Endothelial cell of umbilical vein (primary cell): ENCODE data around the gene DMAC2L. TPM values are rescaled to one million over a fixed set of nuclear protein-coding genes. Genes with fewer than 3 reads are reported as not detected.

Source experiments
- BruUV-seq: library from RNA; stranded (reverse); fragments of 400-500 nt; replicated peaks from 2 replicates; lab custom pipeline; 2021; lab: Mats Ljungman, UMichigan
- CTCF ChIA-PET: fragments of 300-600, 350-600 bp; sonication (Branson Sonifier 250); formaldehyde crosslinking; loops from one replicate; lab custom pipeline; 2021; ENCODE audit warnings: antibody characterized with exemption, inconsistent platforms; lab: Charles Lee
- POLR2A ChIA-PET: fragments of 300-600, 350-600 bp; sonication (Branson Sonifier 250); formaldehyde crosslinking; loops from one replicate; lab custom pipeline; 2021; ENCODE audit warnings: antibody characterized with exemption, inconsistent platforms; lab: Charles Lee
- DNase-seq: peaks from one replicate; pipeline ENCODE4 v3.0.0-alpha.2; 2011; ENCODE audit warnings: low read depth, low spot score
- FAIRE-seq: peaks from 2 replicates; lab custom pipeline; 2011; peaks lifted over from hg19 to GRCh38; lab: Jason Lieb, UNC
- H2AFZ ChIP-seq: 2 replicates; pipeline ENCODE4 v1.6.0; 2012; ENCODE audit warnings: low read depth, low read length, control low read depth, inconsistent platforms
- H3K27ac ChIP-seq: 2 replicates; pipeline ENCODE4 v1.5.1; 2011; ENCODE audit warnings: low read depth, mild to moderate bottlenecking, control low read depth, low read length, moderate library complexity; ENCODE audit not compliant: insufficient read depth
- H3K27me3 ChIP-seq, 2 experiments: 2 replicates each; pipeline versions ENCODE4 v1.6.0 to v1.6.1; 2011; ENCODE audit warnings: low read length in 2 of 2, mixed read lengths in 1 of 2; ENCODE audit not compliant: control insufficient read depth in 2 of 2, insufficient read depth in 2 of 2
- H3K36me3 ChIP-seq, 2 experiments: 2 replicates in 1 of 2; 3 replicates in 1 of 2; pipeline ENCODE4 v1.5.1; 2011; ENCODE audit warnings: low read length in 2 of 2, mild to moderate bottlenecking in 1 of 2, moderate library complexity in 1 of 2; ENCODE audit not compliant: control insufficient read depth in 2 of 2, insufficient read depth in 2 of 2; ENCODE audit errors: extremely low read depth in 1 of 2
- H3K4me1 ChIP-seq: 3 replicates; pipeline ENCODE4 v1.5.1; 2011; ENCODE audit warnings: mild to moderate bottlenecking, low read length; ENCODE audit not compliant: control insufficient read depth, insufficient read depth; ENCODE audit errors: extremely low read depth
- H3K4me2 ChIP-seq: 2 replicates; pipeline ENCODE4 v1.6.1; 2011; ENCODE audit warnings: low read length, control low read depth, mixed read lengths; ENCODE audit not compliant: insufficient read depth
- H3K4me3 ChIP-seq, 3 experiments: fragments of 200-600 bp in 1 of 3; sonication (generic), shearing (Covaris generic) in 1 of 3; replicated peaks in 1 of 3; 2 replicates each; pipeline ENCODE4 v1.5.1; 2011 to 2016; ENCODE audit warnings: control low read depth in 3 of 3, low read length in 3 of 3, mild to moderate bottlenecking in 2 of 3, inconsistent platforms in 1 of 3, low read depth in 1 of 3, moderate library complexity in 1 of 3; ENCODE audit not compliant: insufficient read depth in 1 of 3
- H3K79me2 ChIP-seq: 2 replicates; pipeline ENCODE4 v1.6.0; 2012; ENCODE audit warnings: low read length, inconsistent platforms; ENCODE audit not compliant: control insufficient read depth, insufficient read depth
- H3K9ac ChIP-seq: replicated peaks from 2 replicates; pipeline ENCODE3; 2011; ENCODE audit warnings: low read length, control low read depth; ENCODE audit not compliant: insufficient read depth; ENCODE audit errors: extremely low read depth
- H3K9me1 ChIP-seq: replicated peaks from 3 replicates; pipeline ENCODE4 v1.6.0; 2011; ENCODE audit warnings: mild to moderate bottlenecking, low read length; ENCODE audit not compliant: control insufficient read depth, insufficient read depth; ENCODE audit errors: extremely low read depth
- H3K9me3 ChIP-seq: replicated peaks from 2 replicates; pipeline ENCODE4 v1.5.1; 2012; ENCODE audit warnings: low read length, inconsistent platforms; ENCODE audit not compliant: control insufficient read depth, insufficient read depth
- H4K20me1 ChIP-seq: replicated peaks from 2 replicates; pipeline ENCODE3; 2011; ENCODE audit warnings: mild to moderate bottlenecking, low read length; ENCODE audit not compliant: control insufficient read depth, insufficient read depth; ENCODE audit errors: extremely low read depth
- EZH2 ChIP-seq: IDR thresholded peaks from 2 replicates; pipeline ENCODE4 v1.6.1; 2012; ENCODE audit warnings: borderline replicate concordance, low read depth, mild to moderate bottlenecking, moderate library complexity, low read length, inconsistent platforms; ENCODE audit not compliant: severe bottlenecking
- FOS ChIP-seq: IDR thresholded peaks from 2 replicates; pipeline ENCODE4 v1.6.1; 2011; ENCODE audit warnings: mild to moderate bottlenecking, low read length, moderate library complexity, borderline replicate concordance; ENCODE audit not compliant: insufficient read depth
- GATA2 ChIP-seq: IDR thresholded peaks from 2 replicates; pipeline ENCODE4 v1.7.0; 2011; ENCODE audit warnings: low read depth, mild to moderate bottlenecking, moderate library complexity, mixed read lengths, low read length; ENCODE audit not compliant: insufficient read length, insufficient read depth
- JUN ChIP-seq: IDR thresholded peaks from 2 replicates; pipeline ENCODE4 v1.6.1; 2011; ENCODE audit warnings: borderline replicate concordance, low read depth; ENCODE audit not compliant: insufficient read length, insufficient read depth
- MYC ChIP-seq: IDR thresholded peaks from one replicate; pipeline ENCODE4 v1.6.1; 2011; ENCODE audit warnings: mild to moderate bottlenecking, low read depth, low read length
- POLR2A ChIP-seq: IDR thresholded peaks from 2 replicates; pipeline ENCODE4 v1.6.1; 2012; ENCODE audit warnings: low read depth, mild to moderate bottlenecking, control low read depth, low read length
- POLR2AphosphoS5 ChIP-seq: IDR thresholded peaks from 2 replicates; pipeline ENCODE4 v1.6.1; 2012; ENCODE audit warnings: low read depth, mild to moderate bottlenecking, control low read depth, low read length, moderate library complexity; ENCODE audit not compliant: insufficient read depth
- dilution Hi-C: fragments of 300-500 bp; cut with MboI; formaldehyde crosslinking; loops from one replicate; pipeline ENCODE4 v1.15.0; 2019; ENCODE audit warnings: low sequenced_read_pairs; ENCODE audit not compliant: extremely low pct_ligation_motif_present
- intact Hi-C: fragments of 100-400 bp; cut with micrococcal nuclease; formaldehyde crosslinking; loops from one replicate; pipeline ENCODE4 v1.10.0; 2022
- polyA plus RNA-seq, 4 experiments: library from polyadenylated mRNA; depleted of rRNA in 3 of 4; stranded (reverse) in 3 of 4; unstranded in 1 of 4; fragments of >200 nt; gene quantifications; 2 replicates each; pipeline versions ENCODE4 v1.2.1 to v1.2.3, GENCODE V29; 2011 to 2012; ENCODE audit warnings: missing spikeins in 1 of 4
- total RNA-seq: library from RNA; stranded (reverse); gene quantifications from 2 replicates; pipeline ENCODE4 v1.2.3, GENCODE V29; 2021
- TF ChIP-seq, protein P1 (sequence below): IDR thresholded peaks from 2 replicates; pipeline ENCODE4 v1.6.1; 2011; ENCODE audit not compliant: insufficient read depth, insufficient read length
- TF ChIP-seq, protein P2 (sequence below), 2 donors: IDR thresholded peaks; 1 replicate in 1 of 2; 2 replicates in 1 of 2; pipeline ENCODE4 v1.5.1; 2011; ENCODE audit warnings: low read length in 2 of 2, mild to moderate bottlenecking in 2 of 2, moderate library complexity in 2 of 2, control low read depth in 1 of 2, inconsistent platforms in 1 of 2, low read depth in 1 of 2; ENCODE audit not compliant: insufficient read depth in 1 of 2; ENCODE audit errors: extremely low read depth in 1 of 2

DMAC2L gene
- total and polyA plus RNA-seq, 2 donors (not counting 3 experiments of a cell fraction or from before 2014, with no cell fraction given): 13.9 to 19.2 TPM

DNA sequence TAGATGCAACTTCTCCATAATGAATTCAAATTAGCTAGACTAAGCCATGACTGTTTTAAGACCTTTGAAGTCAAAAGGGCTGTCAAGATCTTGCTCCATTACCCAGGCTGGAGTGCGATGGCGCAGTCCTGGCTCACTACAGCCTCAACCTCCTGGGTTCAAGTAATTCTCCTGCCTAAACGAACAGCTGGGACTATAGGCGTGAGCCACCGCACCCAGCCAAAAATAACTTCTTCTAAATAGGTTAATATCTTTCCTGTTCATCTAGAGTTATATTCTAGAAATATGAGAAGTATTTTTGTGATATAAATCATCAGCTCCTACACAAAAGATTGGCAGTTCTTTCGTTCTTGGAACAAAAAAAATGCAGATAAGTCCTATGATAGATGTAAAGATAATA, 41.2 kb upstream of the DMAC2L start:
- no peak overlapping the region for H3K4me2 ChIP-seq
- ChIA-PET POLR2A (no interaction called here), CTCF (interaction anchor here (1.4 kb wide), 1 partner anchor 10 kb away, joined by 5 read pairs; no protein-coding TSS in a partner anchor)
- BruUV-seq: no TSS peak
- TF ChIP-seq POLR2A (no peak), EZH2 (no peak), GATA2 (no peak), POLR2AphosphoS5 (no peak), JUN (no peak), MYC (no peak), FOS (no peak)
- TF ChIP-seq, protein P1, sequence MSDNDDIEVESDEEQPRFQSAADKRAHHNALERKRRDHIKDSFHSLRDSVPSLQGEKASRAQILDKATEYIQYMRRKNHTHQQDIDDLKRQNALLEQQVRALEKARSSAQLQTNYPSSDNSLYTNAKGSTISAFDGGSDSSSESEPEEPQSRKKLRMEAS: no peak
- TF ChIP-seq, protein P2, sequence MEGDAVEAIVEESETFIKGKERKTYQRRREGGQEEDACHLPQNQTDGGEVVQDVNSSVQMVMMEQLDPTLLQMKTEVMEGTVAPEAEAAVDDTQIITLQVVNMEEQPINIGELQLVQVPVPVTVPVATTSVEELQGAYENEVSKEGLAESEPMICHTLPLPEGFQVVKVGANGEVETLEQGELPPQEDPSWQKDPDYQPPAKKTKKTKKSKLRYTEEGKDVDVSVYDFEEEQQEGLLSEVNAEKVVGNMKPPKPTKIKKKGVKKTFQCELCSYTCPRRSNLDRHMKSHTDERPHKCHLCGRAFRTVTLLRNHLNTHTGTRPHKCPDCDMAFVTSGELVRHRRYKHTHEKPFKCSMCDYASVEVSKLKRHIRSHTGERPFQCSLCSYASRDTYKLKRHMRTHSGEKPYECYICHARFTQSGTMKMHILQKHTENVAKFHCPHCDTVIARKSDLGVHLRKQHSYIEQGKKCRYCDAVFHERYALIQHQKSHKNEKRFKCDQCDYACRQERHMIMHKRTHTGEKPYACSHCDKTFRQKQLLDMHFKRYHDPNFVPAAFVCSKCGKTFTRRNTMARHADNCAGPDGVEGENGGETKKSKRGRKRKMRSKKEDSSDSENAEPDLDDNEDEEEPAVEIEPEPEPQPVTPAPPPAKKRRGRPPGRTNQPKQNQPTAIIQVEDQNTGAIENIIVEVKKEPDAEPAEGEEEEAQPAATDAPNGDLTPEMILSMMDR (IDR thresholded peaks at IDR 0.05; ENCODE audit: extremely low read depth in 1 of 2, insufficient read depth in 1 of 2, low read depth in 1 of 2, low read length in 2 of 2): no peak
- H3K9me3 ChIP-seq: no peaks in the 10 kb centered on the region
- H4K20me1 ChIP-seq: no peaks in the 10 kb centered on the region
- FAIRE-seq (no peak), DNase-seq (no peak)
- dilution Hi-C loops: no loop called here
- H3K4me1 ChIP-seq: no peaks in the 10 kb centered on the region
- H3K4me3 ChIP-seq: no peak overlapping the region
- no peaks in the 10 kb centered on the region for H3K27me3 ChIP-seq
- H3K9me1 ChIP-seq: no peaks in the 10 kb centered on the region
- intact Hi-C loops: no loop called here
- no peak overlapping the region for H3K27ac ChIP-seq
- H3K36me3 ChIP-seq: no peaks in the 10 kb centered on the region
- no peak overlapping the region for H3K9ac ChIP-seq
- H3K79me2 ChIP-seq: no peaks in the 10 kb centered on the region
- no peak overlapping the region for H2AFZ ChIP-seq
